GM20000 (cell line): ENCODE results near the gene UXS1.

Source experiments
- DNase-seq: peaks from one replicate; pipeline ENCODE4 v3.0.0; 2012; ENCODE audit warnings: low spot score
- CTCF ChIP-seq: IDR thresholded peaks from 2 replicates; pipeline ENCODE4 v1.5.1; 2012; ENCODE audit warnings: mild to moderate bottlenecking, control low read depth; ENCODE audit errors: extremely low read depth, missing control alignments

Gene UXS1

DNA sequence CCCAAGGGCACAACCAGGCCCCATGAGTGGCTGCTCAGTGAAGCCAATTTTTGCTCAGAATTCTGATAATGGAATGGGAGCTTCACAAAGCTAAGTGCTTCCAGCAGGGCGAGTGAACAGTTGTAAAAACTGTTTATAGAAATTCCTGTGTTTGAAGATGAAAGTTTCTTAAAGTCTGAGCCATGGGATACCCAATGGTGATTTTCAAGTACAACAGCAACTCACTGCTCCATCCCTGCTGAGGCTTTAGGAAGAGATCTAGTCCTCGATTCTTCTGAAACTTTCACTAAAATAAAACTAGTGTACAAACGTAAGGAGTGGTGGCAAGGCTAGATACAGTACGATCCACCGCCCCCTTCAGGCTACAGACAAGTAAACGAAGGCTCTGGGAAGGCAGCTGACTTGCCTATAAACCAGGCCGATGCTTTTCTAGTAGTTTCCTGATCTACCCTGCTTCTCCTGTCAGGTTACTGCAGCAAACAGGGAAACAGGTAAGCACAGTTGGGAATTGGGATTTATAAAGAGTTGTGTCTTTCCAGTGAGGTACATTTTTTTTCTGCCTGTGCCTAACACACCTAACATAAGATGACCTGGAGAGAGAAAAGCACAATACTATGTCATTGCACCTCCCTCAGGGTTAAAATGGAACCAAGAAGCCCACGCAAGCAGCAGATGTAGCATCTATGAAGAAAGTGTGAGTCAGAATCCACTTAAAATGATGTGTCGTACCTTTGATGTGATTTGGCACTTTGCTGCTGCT, 108.7 kb downstream of the UXS1 start:
- TF ChIP-seq CTCF: no peak
- DNase-seq: no peak

DNA sequence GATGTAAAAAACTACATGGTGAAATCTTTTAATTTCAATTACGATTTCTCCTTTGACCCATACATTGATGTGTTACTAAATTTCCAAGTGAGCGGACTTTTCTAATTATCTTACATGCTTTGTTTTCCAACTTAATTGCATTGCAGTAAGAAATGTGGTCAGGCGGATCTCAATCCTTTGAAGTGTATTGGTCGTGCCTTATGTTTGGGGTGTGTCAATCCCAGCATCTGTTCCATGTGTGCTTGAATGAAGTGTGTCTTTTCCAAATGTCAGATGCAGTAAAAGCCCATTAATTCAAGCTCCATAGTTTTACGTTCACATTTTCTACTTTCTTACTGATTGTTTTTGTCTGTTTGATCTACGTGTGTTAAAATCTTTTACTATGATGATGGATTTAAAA, 113.1 kb downstream of the UXS1 start:
- DNase-seq: no peak
- no peak for TF ChIP-seq CTCF

DNA sequence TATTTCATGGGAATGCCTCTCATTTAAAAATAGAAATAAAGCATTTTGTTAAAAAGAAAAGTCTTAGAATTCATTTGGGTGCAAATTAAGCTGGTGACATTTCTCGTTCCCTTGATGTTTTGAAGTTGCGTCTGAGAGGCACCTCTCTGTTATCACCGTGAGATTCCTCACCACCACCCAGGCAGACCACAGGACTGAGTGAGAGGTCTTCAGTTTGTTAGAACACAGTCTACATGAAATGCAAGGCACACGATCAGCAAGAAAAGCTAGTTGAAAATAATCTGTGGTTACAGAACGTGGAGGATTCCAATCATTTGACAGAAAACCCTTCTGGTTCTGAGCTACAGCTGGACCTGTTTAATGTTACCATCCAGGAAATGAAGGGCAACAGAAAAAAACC, 116.0 kb downstream of the UXS1 start:
- TF ChIP-seq CTCF: no peak
- no peak for DNase-seq

- no peak for TF ChIP-seq CTCF
- no peak for DNase-seq
Observed at GRCh38 chr2:106076941-106077340, 117.2 kb downstream of the UXS1 start.

- no peak for TF ChIP-seq CTCF
Observed at GRCh38 chr2:106075048-106075447, 119.1 kb downstream of the UXS1 start.

DNA sequence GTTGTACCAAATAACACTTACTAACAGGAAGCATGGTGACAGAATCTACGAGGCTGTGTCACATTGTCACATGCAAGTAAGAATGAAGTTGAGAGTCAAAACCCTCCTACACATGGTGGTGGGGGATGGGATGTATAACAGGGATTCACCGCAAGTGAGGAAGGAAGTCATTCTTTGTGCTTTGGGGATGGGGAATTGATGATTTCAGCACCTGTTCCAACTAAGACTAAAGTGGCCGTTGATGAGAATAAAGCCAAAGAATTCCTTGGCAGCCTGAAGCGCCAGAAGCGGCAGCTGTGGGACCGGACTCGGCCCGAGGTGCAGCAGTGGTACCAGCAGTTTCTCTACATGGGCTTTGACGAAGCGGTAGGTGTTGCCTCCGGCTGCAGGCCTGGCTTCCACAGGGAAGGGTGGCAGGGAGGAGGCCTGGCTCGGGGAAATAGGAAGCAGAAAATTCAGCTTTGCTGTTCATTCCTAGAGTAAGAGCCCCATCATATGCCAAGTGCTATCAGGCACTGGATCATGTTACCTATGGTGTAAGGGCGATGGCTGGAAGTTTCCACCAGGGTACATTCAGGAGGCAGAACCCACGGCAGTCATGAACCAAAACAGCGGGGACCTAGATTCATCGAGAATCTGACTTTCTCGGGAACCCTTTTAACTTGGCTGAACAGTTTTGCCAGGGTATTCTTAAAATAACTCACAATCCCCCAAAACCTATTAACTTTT, 120.3 kb downstream of the UXS1 start:
- no peak for TF ChIP-seq CTCF
- no peak for DNase-seq

More at GRCh38 chr2:106075048-106075447, 119.1 kb downstream of the UXS1 start:
- no peak for DNase-seq

DNA sequence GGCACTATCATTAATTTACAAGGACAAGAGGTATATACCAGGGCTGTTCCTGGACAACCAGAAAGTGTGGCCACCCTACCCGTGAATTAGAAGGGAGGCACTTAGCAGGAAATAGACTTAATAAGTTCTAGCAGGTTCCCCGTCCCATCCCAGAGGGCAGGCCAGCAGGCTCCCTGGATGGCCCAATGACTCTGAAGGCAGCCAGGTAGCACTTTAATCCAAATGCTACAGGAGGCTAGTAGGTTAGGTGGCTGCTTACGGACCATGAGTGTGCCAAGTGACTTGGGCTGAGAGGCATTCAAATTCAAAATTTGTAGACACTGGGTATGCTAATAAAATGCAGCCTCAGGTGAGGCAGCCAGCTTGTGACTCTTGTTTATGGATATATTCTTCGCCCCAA, 123.9 kb downstream of the UXS1 start:
- no peak for TF ChIP-seq CTCF
- no peak for DNase-seq
